ENCODE results near the gene POU3F1. TPM values are rescaled to one million over a fixed set of nuclear protein-coding genes. Genes with fewer than 3 reads are reported as not detected.

Gene POU3F1
- total and polyA plus RNA-seq, 4 experiments from 2014 or later = 0.08 to 0.15 (median 0.14) TPM; not detected in 1

DNA sequence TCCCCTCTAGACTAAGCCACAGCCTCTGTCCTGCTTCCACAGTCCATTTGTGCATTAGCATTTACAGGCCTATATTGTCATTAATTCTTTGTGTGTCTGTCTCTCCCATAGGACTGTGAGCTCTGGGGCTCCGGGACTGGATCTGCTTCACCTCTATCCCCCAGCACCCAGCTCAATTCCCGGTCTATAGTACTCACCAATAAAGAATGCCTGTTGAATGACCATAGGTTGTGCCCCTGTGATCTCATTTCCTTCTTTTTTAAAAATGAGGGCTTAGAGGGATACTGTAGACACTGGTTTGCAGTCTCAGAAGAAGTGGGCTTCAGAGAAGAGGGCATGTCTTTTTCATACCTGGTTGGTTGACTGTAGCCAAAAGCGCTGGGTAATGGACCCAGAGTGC, 8.8 kb upstream of the POU3F1 start:
- Histone ChIP-seq H3K27me3 (ENCODE audit: insufficient read depth, low read length) (no peaks in the 10 kb centered on the region), H3K36me3 (ENCODE audit: insufficient read depth, low read length) (no peaks in the 10 kb centered on the region), H3K9me3 (ENCODE audit: control insufficient read depth in 1 of 2, low read length in 2 of 2) (no peaks in the 10 kb centered on the region), H3K4me1 (ENCODE audit: insufficient read depth, low read length) (no peaks in the 10 kb centered on the region), H3K4me3 (ENCODE audit: low read length in 2 of 2) (no peak overlapping the region), H3K27ac (ENCODE audit: low read depth, low read length) (no peak overlapping the region)
- H3K4me1 Mint-ChIP-seq = peaks cover 0 to 8% (median 4%) of the 10 kb centered on the region in 4 donors
- POLR2A ChIA-PET (ENCODE audit: partially characterized antibody) = no interaction called here
- no peaks in the 10 kb centered on the region for H3K27me3 Mint-ChIP-seq
- CTCF ChIA-PET (ENCODE audit: partially characterized antibody) = no interaction called here
- H3K9me3 Mint-ChIP-seq = no peaks in the 10 kb centered on the region
- no peak overlapping the region for H3K4me3 Mint-ChIP-seq
- no peak for DNase-seq
- H3K27ac Mint-ChIP-seq = no peak overlapping the region
- no peaks in the 10 kb centered on the region for H3K36me3 Mint-ChIP-seq
- intact Hi-C loops (cut with micrococcal nuclease) = no loop called here

DNA sequence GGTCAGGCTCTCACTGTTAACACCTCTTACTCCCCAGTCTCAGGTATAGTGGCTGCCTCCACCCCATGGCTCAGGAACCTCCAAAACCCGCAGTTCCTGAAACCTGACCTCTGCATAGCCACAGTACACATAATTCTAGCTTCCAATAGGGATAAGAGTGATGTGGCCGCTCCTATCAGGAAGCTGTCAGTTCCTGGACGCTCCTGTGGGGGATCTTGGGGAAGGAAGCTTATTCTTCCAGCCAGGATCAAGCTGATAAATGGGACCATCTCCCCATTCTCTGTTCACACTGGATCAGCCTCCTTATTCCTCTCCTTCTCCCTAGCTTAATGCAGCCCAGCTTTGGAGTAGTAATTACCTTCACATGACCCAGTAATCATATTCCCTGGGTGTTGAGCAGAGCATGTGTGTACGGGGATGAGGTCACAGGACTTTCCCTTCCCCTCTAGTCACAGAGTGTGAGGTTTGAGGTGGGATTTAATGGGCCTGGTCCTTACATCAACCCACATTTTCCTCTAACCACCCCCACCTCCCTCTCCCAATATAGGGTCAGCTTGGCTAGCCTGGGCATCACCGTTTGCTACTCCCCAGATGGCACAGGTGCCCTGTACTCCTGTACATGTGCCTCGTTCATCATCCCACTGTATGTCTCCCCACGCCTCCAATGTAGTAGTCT, 7.0 kb upstream of the POU3F1 start:
- H3K4me3 Mint-ChIP-seq = no peak overlapping the region
- Histone ChIP-seq H3K4me1 (ENCODE audit: insufficient read depth, low read length) (no peaks in the 10 kb centered on the region), H3K36me3 (ENCODE audit: insufficient read depth, low read length) (no peaks in the 10 kb centered on the region), H3K27me3 (ENCODE audit: insufficient read depth, low read length) (no peaks in the 10 kb centered on the region), H3K4me3 (ENCODE audit: low read length in 2 of 2) (no peak overlapping the region), H3K27ac (ENCODE audit: low read depth, low read length) (no peak overlapping the region), H3K9me3 (ENCODE audit: control insufficient read depth in 1 of 2, low read length in 2 of 2) (no peaks in the 10 kb centered on the region)
- intact Hi-C loops (cut with micrococcal nuclease) = no loop called here
- ChIA-PET POLR2A (ENCODE audit: partially characterized antibody) (no interaction called here), CTCF (ENCODE audit: partially characterized antibody) (interaction anchor here (1.0 kb wide), 1 partner anchor 13 kb away, joined by 3 read pairs; no protein-coding TSS in a partner anchor)
- no peak overlapping the region for H3K27ac Mint-ChIP-seq
- H3K4me1 Mint-ChIP-seq = peaks cover 0 to 8% (median 4%) of the 10 kb centered on the region in 4 donors
- no peaks in the 10 kb centered on the region for H3K27me3 Mint-ChIP-seq
- H3K36me3 Mint-ChIP-seq = no peaks in the 10 kb centered on the region
- H3K9me3 Mint-ChIP-seq = no peaks in the 10 kb centered on the region
- no peak for DNase-seq

DNA sequence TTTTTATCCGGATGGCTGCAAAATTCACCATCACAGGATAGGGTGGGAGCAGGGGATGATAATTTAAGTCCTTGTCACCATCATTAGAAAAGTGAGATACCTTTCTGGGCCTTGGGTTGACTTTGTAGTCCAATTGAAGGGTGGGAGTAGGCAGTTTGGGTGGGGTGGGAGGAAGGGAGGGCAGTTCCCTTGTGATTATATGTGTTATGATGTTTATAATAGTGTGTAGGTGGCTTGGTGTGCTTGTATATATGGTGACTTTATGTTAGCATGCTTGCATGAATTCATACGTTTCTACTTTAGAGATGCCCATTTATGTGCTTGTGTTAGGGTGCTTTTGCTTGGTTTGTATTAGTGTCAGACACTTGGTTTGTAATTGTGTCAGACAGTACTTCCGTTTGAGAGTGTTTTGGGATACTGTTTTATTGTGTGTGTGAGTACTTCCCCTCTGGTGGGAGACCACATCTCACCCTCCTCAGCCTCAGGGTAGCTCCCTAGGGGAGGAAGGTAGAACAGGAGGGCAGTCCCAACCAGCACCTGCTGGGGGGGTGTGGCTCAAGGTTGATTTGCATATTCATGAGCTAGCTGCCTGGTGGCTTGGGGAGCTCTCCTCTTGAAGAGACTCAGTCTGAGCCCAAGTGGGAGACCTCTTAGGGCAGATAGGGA, 6.3 kb upstream of the POU3F1 start:
- Histone ChIP-seq H3K36me3 (ENCODE audit: insufficient read depth, low read length) (no peaks in the 10 kb centered on the region), H3K4me3 (ENCODE audit: low read length in 2 of 2) (no peak overlapping the region), H3K9me3 (ENCODE audit: control insufficient read depth in 1 of 2, low read length in 2 of 2) (no peaks in the 10 kb centered on the region), H3K4me1 (ENCODE audit: insufficient read depth, low read length) (no peaks in the 10 kb centered on the region), H3K27ac (ENCODE audit: low read depth, low read length) (no peak overlapping the region), H3K27me3 (ENCODE audit: insufficient read depth, low read length) (no peaks in the 10 kb centered on the region)
- Mint-ChIP-seq H3K36me3 (no peaks in the 10 kb centered on the region), H3K27ac (no peak overlapping the region), H3K9me3 (no peaks in the 10 kb centered on the region), H3K4me3 (no peak overlapping the region), H3K4me1 (peaks cover 0 to 8% (median 4%) of the 10 kb centered on the region in 4 donors), H3K27me3 (no peaks in the 10 kb centered on the region)
- intact Hi-C loops (cut with micrococcal nuclease) = no loop called here
- no peak for DNase-seq
- ChIA-PET POLR2A (ENCODE audit: partially characterized antibody) (no interaction called here), CTCF (ENCODE audit: partially characterized antibody) (interaction anchor here (1.0 kb wide), 1 partner anchor 12 kb away, joined by 3 read pairs; no protein-coding TSS in a partner anchor)

DNA sequence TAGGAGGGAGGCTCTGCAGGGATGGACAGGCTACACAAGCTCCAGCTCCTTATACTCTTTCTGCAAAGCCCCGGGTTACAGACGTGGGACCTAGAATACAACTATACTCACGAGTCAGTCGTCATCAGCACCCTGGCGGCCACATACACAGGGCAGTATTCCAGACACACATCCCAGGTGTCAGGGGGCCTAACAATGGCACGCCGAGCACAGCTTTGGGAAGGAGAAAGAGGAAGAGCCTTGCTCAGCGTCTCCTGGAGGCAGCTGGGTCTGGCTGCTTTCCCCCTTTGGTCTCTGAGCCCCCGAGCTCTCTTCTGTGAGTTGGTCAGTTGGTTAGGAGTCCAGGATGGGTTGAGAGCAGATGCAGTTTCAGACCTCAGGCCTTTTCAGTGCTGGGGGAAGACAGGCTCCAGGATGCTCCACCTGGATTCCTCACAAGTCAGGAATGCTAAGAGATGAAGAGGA, 4.5 kb upstream of the POU3F1 start:
- H3K27me3 Mint-ChIP-seq = no peaks in the 10 kb centered on the region
- peaks cover 0 to 8% (median 4%) of the 10 kb centered on the region in 4 donors for H3K4me1 Mint-ChIP-seq
- H3K9me3 Mint-ChIP-seq = no peaks in the 10 kb centered on the region
- intact Hi-C loops (cut with micrococcal nuclease) = no loop called here
- Histone ChIP-seq H3K4me3 (ENCODE audit: low read length in 2 of 2) (no peak overlapping the region), H3K27ac (ENCODE audit: low read depth, low read length) (no peak overlapping the region), H3K9me3 (ENCODE audit: control insufficient read depth in 1 of 2, low read length in 2 of 2) (no peaks in the 10 kb centered on the region), H3K27me3 (ENCODE audit: insufficient read depth, low read length) (no peaks in the 10 kb centered on the region), H3K36me3 (ENCODE audit: insufficient read depth, low read length) (no peaks in the 10 kb centered on the region), H3K4me1 (ENCODE audit: insufficient read depth, low read length) (no peaks in the 10 kb centered on the region)
- POLR2A ChIA-PET (ENCODE audit: partially characterized antibody) = no interaction called here
- CTCF ChIA-PET (ENCODE audit: partially characterized antibody) = no interaction called here
- no peaks in the 10 kb centered on the region for H3K36me3 Mint-ChIP-seq
- H3K4me3 Mint-ChIP-seq = no peak overlapping the region
- DNase-seq = no peak
- no peak overlapping the region for H3K27ac Mint-ChIP-seq

DNA sequence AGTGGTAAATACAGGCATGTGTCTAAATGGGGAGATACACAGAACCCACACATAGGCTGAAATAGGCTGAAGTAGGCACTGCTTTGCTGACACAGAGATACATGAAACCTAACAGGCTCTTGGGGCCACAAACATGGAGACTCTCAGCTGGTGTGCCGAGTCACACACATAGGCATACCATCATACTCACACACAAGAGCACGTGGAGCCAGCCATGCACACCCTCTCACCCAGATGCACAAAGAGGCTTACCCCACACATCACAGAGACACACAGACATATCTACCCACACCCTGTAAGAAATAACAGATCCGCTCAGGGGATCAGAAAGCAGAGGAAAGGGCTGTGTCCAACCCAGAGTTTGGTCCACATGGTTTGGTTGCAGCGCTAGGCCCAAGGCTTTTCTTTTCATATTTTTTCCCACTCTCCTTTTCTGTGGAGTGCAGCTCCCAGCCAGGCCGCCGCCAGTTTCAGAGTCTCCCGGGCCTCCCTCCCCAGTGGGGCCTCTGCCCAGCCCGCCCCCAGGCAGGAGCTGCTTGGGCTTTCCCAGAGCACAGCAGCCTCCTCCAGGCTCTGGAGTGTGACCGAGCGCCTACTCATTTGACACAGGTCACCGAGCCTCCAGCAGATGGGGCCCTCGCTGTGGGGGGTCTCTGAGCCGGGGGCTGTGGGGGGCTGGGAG, 3.9 kb upstream of the POU3F1 start:
- DNase-seq = no peak
- Mint-ChIP-seq H3K9me3 (no peaks in the 10 kb centered on the region), H3K4me3 (no peak overlapping the region), H3K27ac (no peak overlapping the region), H3K27me3 (peaks cover 0 to 1% of the 10 kb centered on the region in 2 donors), H3K36me3 (no peaks in the 10 kb centered on the region), H3K4me1 (peaks cover 0 to 10% (median 4%) of the 10 kb centered on the region in 4 donors)
- Histone ChIP-seq H3K4me1 (ENCODE audit: insufficient read depth, low read length) (peaks cover 3% of the 10 kb centered on the region), H3K27ac (ENCODE audit: low read depth, low read length) (no peak overlapping the region), H3K9me3 (ENCODE audit: control insufficient read depth in 1 of 2, low read length in 2 of 2) (no peaks in the 10 kb centered on the region), H3K27me3 (ENCODE audit: insufficient read depth, low read length) (no peaks in the 10 kb centered on the region), H3K4me3 (ENCODE audit: low read length in 2 of 2) (no peak overlapping the region), H3K36me3 (ENCODE audit: insufficient read depth, low read length) (no peaks in the 10 kb centered on the region)
- ChIA-PET POLR2A (ENCODE audit: partially characterized antibody) (no interaction called here), CTCF (ENCODE audit: partially characterized antibody) (no interaction called here)
- intact Hi-C loops (cut with micrococcal nuclease) = no loop called here

DNA sequence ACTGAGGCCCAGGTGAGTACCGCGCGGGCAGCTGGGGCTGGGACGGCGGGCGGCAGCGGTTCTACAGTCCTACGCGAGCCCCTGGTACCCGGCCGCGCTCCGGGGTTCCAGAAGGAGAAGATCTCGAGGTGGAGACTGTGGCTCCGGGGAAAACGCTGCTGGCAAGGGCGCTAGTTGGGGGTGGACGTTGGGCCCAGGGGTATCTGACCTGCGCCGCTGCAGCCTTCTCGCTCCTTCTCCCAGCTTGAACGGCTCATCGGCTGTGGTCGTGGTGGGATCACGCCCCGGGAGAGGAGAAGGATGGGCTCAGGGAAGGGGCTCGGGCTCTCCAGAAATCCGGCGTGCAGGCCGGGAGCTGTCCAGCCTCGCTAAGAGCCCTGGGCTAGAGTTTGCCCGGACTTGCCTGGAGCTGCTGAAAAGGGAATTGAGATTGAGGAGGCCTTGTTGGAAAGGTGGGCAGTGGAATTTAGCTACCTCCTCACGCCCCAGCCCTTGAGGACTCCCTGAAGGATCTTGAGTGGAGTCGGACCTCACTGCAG, 1.1 kb upstream of the POU3F1 start:
- Mint-ChIP-seq H3K27me3 (peaks cover 13 to 14% of the 10 kb centered on the region in 2 donors), H3K9me3 (peaks cover 0 to 1% (median 0%) of the 10 kb centered on the region in 8 donors), H3K4me1 (peaks cover 3 to 29% (median 9%) of the 10 kb centered on the region in 4 donors), H3K27ac (peak overlapping the region in 1 of 7 donors; percentile 46), H3K4me3 (peak overlapping the region; percentile 69 to 80 (median 78)), H3K36me3 (no peaks in the 10 kb centered on the region)
- H3K27ac ChIP-seq (ENCODE audit: low read depth, low read length) = no peak overlapping the region
- H3K36me3 ChIP-seq (ENCODE audit: insufficient read depth, low read length) = no peaks in the 10 kb centered on the region
- intact Hi-C loops (cut with micrococcal nuclease) = loop anchor here (1.0 kb wide), 1 partner anchor 35 kb away; the partner anchor contains the start of gene UTP11
- peaks cover 18% of the 10 kb centered on the region for H3K4me1 ChIP-seq (ENCODE audit: insufficient read depth, low read length)
- no peaks in the 10 kb centered on the region for H3K9me3 ChIP-seq (ENCODE audit: control insufficient read depth in 1 of 2, low read length in 2 of 2)
- DNase-seq = no peak
- ChIA-PET CTCF (ENCODE audit: partially characterized antibody) (interaction anchor here (2.0 kb wide), 1 partner anchor 24 kb away, joined by 5 read pairs; no protein-coding TSS in a partner anchor), POLR2A (ENCODE audit: partially characterized antibody) (no interaction called here)
- peak overlapping the region in 1 of 2 donors; percentile 38 for H3K4me3 ChIP-seq (ENCODE audit: low read length in 2 of 2)
- peaks cover 20% of the 10 kb centered on the region for H3K27me3 ChIP-seq (ENCODE audit: insufficient read depth, low read length)

All from CD4-positive, alpha-beta memory T cell (primary cell).